Ishikawa (cell line): ENCODE data around the gene EXOC3.

Experiments
- CEBPB ChIP-seq: IDR thresholded peaks from 2 replicates; pipeline ENCODE4 v1.6.1; 2012
- CREB1 ChIP-seq: IDR thresholded peaks from 2 replicates; pipeline ENCODE4 v1.6.1; 2012; ENCODE audit warnings: low read depth
- EP300 ChIP-seq: IDR thresholded peaks from 2 replicates; pipeline ENCODE4 v1.6.1; 2012; ENCODE audit warnings: borderline replicate concordance
- RAD21 ChIP-seq: IDR thresholded peaks from 2 replicates; pipeline ENCODE4 v1.6.1; 2012; ENCODE audit warnings: low read depth
- TAF1 ChIP-seq: IDR thresholded peaks from 2 replicates; pipeline ENCODE4 v1.6.1; 2012; ENCODE audit warnings: low read depth, mild to moderate bottlenecking
- YY1 ChIP-seq: IDR thresholded peaks from 2 replicates; pipeline ENCODE4 v1.6.1; 2012; ENCODE audit warnings: low read depth
- TF ChIP-seq, protein P1 (sequence below): IDR thresholded peaks from 2 replicates; pipeline ENCODE4 v1.6.1; 2012
- TF ChIP-seq, protein P2 (sequence below): IDR thresholded peaks from 2 replicates; pipeline ENCODE4 v1.6.1; 2012; ENCODE audit warnings: low read depth, mild to moderate bottlenecking
- TF ChIP-seq, protein P3 (sequence below): IDR thresholded peaks from 2 replicates; pipeline ENCODE4 v1.6.1; 2012

DNA sequence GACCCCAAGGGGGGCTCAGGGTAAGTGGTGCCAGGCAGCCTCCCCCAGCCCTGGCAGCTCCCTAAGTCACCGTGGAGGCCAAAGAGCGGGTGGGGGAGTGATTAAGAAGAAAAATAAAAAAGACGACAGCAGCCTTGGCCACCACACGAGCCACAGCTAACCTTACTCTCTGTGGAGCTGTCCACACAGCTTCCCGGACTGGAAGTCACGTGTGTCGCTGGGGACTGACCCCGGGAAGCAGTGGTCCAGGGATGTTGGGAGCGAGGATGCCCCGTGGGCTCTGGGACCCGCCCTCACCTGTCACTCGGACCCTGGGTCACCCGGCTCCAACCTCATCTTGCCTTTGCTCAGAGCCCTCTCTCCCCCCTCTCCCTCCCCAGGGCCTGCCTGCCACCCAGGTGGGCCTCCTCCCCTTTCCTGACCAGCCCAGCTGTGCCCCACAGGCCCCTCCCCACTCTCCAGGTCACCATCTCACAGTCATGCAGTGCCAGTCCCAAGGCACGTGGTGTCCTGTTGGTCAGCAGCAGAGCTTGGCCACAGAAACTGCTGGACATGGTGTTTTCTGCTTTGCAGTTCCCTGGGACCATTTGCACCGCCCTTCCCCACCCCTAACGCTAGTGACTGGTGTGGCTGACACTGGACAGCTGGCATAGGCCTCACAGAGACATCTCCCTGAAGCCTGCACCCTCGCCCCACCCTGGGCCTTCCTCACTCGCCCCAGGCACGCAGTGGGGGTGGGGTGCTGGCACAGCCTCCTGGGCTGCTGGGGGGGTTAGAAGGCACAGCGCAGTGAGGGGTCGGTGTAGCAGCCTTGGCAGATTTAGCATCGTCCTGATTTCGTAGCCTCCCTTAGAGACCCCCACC is 9.8 kb upstream of the EXOC3 start:
- TF ChIP-seq, protein P1, sequence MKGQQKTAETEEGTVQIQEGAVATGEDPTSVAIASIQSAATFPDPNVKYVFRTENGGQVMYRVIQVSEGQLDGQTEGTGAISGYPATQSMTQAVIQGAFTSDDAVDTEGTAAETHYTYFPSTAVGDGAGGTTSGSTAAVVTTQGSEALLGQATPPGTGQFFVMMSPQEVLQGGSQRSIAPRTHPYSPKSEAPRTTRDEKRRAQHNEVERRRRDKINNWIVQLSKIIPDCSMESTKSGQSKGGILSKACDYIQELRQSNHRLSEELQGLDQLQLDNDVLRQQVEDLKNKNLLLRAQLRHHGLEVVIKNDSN = no peak
- TF ChIP-seq EP300 (no peak), YY1 (no peak), CEBPB (no peak), TAF1 (no peak), CREB1 (no peak), RAD21 (no peak)
- TF ChIP-seq, protein P2, sequence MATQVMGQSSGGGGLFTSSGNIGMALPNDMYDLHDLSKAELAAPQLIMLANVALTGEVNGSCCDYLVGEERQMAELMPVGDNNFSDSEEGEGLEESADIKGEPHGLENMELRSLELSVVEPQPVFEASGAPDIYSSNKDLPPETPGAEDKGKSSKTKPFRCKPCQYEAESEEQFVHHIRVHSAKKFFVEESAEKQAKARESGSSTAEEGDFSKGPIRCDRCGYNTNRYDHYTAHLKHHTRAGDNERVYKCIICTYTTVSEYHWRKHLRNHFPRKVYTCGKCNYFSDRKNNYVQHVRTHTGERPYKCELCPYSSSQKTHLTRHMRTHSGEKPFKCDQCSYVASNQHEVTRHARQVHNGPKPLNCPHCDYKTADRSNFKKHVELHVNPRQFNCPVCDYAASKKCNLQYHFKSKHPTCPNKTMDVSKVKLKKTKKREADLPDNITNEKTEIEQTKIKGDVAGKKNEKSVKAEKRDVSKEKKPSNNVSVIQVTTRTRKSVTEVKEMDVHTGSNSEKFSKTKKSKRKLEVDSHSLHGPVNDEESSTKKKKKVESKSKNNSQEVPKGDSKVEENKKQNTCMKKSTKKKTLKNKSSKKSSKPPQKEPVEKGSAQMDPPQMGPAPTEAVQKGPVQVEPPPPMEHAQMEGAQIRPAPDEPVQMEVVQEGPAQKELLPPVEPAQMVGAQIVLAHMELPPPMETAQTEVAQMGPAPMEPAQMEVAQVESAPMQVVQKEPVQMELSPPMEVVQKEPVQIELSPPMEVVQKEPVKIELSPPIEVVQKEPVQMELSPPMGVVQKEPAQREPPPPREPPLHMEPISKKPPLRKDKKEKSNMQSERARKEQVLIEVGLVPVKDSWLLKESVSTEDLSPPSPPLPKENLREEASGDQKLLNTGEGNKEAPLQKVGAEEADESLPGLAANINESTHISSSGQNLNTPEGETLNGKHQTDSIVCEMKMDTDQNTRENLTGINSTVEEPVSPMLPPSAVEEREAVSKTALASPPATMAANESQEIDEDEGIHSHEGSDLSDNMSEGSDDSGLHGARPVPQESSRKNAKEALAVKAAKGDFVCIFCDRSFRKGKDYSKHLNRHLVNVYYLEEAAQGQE = no peak
- TF ChIP-seq, protein P3, sequence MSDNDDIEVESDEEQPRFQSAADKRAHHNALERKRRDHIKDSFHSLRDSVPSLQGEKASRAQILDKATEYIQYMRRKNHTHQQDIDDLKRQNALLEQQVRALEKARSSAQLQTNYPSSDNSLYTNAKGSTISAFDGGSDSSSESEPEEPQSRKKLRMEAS = no peak
